ENCODE data around the gene ACVR1B. TPM values are rescaled to one million over a fixed set of nuclear protein-coding genes. Genes with fewer than 3 reads are reported as not detected.

ACVR1B gene
- total and polyA plus RNA-seq, 2 of the 8 experiments (the other 6 are each of a cell fraction or from before 2014, with no cell fraction given) = 16.0 to 19.2 TPM

DNA sequence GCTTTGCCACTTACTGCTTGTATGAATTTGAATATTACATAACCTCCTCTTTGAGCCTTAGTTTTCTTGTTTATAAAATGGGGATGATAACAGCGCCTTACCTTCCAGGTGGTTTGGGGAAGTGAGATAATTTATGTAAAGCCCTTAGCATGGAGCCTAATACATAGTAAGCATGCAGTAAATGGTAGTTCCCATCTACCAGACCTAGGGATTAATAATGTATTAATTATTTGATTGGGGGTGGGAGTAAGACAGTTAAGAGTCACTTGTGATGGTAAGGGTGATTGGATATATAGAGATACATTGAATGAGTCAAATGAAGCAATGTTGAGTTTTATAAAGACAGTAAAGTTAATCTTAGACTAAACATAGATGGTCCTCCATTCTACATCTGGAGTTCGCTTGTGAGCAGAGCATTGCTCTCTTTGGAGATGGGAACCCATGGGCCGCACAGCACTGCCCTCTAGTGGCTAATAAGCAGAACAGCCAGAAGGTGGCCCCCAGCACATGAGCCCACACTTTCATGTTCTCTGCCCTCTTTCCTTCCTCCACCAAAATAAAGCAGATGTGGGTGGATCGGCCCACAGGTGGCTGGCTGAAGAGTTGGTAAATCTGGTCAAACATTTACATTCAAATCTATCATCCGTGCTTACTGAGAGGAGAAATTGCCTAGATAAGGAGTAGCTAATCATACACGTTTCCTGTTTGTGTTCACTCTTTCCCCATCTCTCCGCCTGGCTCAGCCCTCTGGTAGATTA, 28.7 kb downstream of the ACVR1B start:
- H3K27me3 ChIP-seq (replicated peaks in 1 of 4; ENCODE audit: control insufficient read depth in 3 of 4, extremely low read depth in 1 of 4, insufficient read depth in 3 of 4, low read length in 3 of 4) = no peaks in the 10 kb centered on the region
- FAIRE-seq = peak; percentile 32
- H2BK20ac ChIP-seq (ENCODE audit: low read length) = no peak overlapping the region
- ChIA-PET POLR2A (ENCODE audit: partially characterized antibody) (no interaction called here), CTCF (ENCODE audit: partially characterized antibody) (interaction anchor here (0.6 to 38.2 kb wide), 21 partner anchors 8 to 1262 kb away, joined by 3 to 1249 read pairs (median 4); partner anchors contain the start of gene ANKRD33)
- H3K36me3 ChIP-seq (ENCODE audit: control insufficient read depth in 2 of 4, insufficient read depth in 4 of 4, low read length in 3 of 4) = peaks cover 5 to 24% (median 19%) of the 10 kb centered on the region in 4 experiments
- peaks cover 0 to 7% of the 10 kb centered on the region in 2 experiments for H4K20me1 ChIP-seq (replicated peaks in 1 of 2; ENCODE audit: control insufficient read depth in 1 of 2, insufficient read depth in 2 of 2, low read length in 2 of 2)
- H3K56ac ChIP-seq (replicated peaks; ENCODE audit: insufficient read length, low read depth, low read length) = no peak overlapping the region
- no peak overlapping the region for H3K4me3 ChIP-seq (ENCODE audit: extremely low read depth in 1 of 4, insufficient read depth in 2 of 4, low read depth in 3 of 4, low read length in 4 of 4)
- no peaks in the 10 kb centered on the region for H3K79me1 ChIP-seq (ENCODE audit: low read depth, low read length)
- no peak overlapping the region for H3K23ac ChIP-seq (ENCODE audit: insufficient read length)
- H2BK15ac ChIP-seq (ENCODE audit: low read length) = no peak overlapping the region
- DNase-seq (ENCODE audit: low read depth in 1 of 2, low spot score in 2 of 2) = peak in 1 of 2 experiments; percentile 66
- no peak overlapping the region for H2AFZ ChIP-seq (ENCODE audit: low read length)
- H3K14ac ChIP-seq (ENCODE audit: insufficient read length) = no peak overlapping the region
- H3K79me2 ChIP-seq (ENCODE audit: control insufficient read depth in 1 of 2, insufficient read depth in 2 of 2, low read length in 2 of 2) = no peaks in the 10 kb centered on the region
- H2BK12ac ChIP-seq (ENCODE audit: low read depth, low read length) = no peak overlapping the region
- H4K91ac ChIP-seq (replicated peaks; ENCODE audit: insufficient read length, low read length) = no peak overlapping the region
- no peak overlapping the region for H2AK5ac ChIP-seq (ENCODE audit: low read depth, low read length)
- no peaks in the 10 kb centered on the region for H3K9me3 ChIP-seq (ENCODE audit: insufficient read depth in 2 of 2, low read depth in 1 of 2, low read length in 1 of 2)
- H3K27ac ChIP-seq (ENCODE audit: low read depth, low read length) = no peak overlapping the region
- no peak overlapping the region for H3K4me2 ChIP-seq (ENCODE audit: insufficient read depth in 1 of 2, low read depth in 2 of 2, low read length in 2 of 2)
- H3K4ac ChIP-seq (replicated peaks; ENCODE audit: insufficient read length, low read depth, low read length) = no peak overlapping the region
- no peak overlapping the region for H3K18ac ChIP-seq (ENCODE audit: extremely low read depth, low read length)
- H2BK120ac ChIP-seq (replicated peaks; ENCODE audit: low read depth, low read length) = no peak overlapping the region
- H3K23me2 ChIP-seq (ENCODE audit: low read depth, low read length) = no peaks in the 10 kb centered on the region
- no peak overlapping the region for H2BK5ac ChIP-seq (ENCODE audit: low read depth, low read length)
- no peak overlapping the region for H4K5ac ChIP-seq (ENCODE audit: insufficient read length, low read depth, low read length)
- 56% methylated on average over 7 of the region's 7 CpGs; no CpG with 5 or more reads in 1 of the 2 experiments for WGBS, 2 experiments (ENCODE audit: extremely low coverage in 1 of 2, insufficient coverage in 1 of 2, insufficient read length in 1 of 2, insufficient replicate concordance in 2 of 2, low coverage in 1 of 2, low lambda C conversion rate in 2 of 2, missing lambda C conversion rate in 1 of 2)
- H4K8ac ChIP-seq (ENCODE audit: extremely low read depth, insufficient read depth, low read length) = no peak overlapping the region
- H3K9ac ChIP-seq (replicated peaks in 1 of 4; ENCODE audit: extremely low read depth in 1 of 4, low read depth in 3 of 4, low read length in 3 of 4) = no peak overlapping the region
- peaks cover 0 to 1% (median 0%) of the 10 kb centered on the region in 4 experiments; a peak in 1 of 7 replicates for H3K4me1 ChIP-seq (replicated peaks in 1 of 4; ENCODE audit: control insufficient read depth in 3 of 4, insufficient read depth in 4 of 4, low read length in 3 of 4)
- TF ChIP-seq, protein P1, sequence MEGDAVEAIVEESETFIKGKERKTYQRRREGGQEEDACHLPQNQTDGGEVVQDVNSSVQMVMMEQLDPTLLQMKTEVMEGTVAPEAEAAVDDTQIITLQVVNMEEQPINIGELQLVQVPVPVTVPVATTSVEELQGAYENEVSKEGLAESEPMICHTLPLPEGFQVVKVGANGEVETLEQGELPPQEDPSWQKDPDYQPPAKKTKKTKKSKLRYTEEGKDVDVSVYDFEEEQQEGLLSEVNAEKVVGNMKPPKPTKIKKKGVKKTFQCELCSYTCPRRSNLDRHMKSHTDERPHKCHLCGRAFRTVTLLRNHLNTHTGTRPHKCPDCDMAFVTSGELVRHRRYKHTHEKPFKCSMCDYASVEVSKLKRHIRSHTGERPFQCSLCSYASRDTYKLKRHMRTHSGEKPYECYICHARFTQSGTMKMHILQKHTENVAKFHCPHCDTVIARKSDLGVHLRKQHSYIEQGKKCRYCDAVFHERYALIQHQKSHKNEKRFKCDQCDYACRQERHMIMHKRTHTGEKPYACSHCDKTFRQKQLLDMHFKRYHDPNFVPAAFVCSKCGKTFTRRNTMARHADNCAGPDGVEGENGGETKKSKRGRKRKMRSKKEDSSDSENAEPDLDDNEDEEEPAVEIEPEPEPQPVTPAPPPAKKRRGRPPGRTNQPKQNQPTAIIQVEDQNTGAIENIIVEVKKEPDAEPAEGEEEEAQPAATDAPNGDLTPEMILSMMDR (IDR thresholded peaks at IDR 0.05; ENCODE audit: control extremely low read depth in 1 of 3, insufficient read depth in 1 of 3, low read depth in 1 of 3, low read length in 3 of 3) = peak; percentile 94 to 97 (median 96)
- peak; percentile 83 to 88 for TF ChIP-seq RAD21 (IDR thresholded peaks at IDR 0.05 in 1 of 2, conservative IDR thresholded peaks at IDR 0.05 in 1 of 2; ENCODE audit: low read depth in 2 of 2, low read length in 2 of 2)
- no peak for TF ChIP-seq YY1 (IDR thresholded peaks at IDR 0.05; ENCODE audit: low read depth, low read length)
- TF ChIP-seq, protein P2, sequence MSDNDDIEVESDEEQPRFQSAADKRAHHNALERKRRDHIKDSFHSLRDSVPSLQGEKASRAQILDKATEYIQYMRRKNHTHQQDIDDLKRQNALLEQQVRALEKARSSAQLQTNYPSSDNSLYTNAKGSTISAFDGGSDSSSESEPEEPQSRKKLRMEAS (IDR thresholded peaks at IDR 0.05) = peak; percentile 30; the same call in 1 of the 2 replicates
